Effector memory CD4-positive, alpha-beta T cell (primary cell): ENCODE measurements around the gene PPA1.
"Not testable (repeated sequence)": the region's sequence is repeated elsewhere in the genome, so short reads cannot be mapped to it uniquely, and the experiment has no call there.

Experiments used
- DNase-seq, 3 donors: peaks; one replicate each; pipeline ENCODE4 v3.0.0-alpha.2; 2020
- H3K27ac ChIP-seq: 2 replicates; pipeline ENCODE4 v1.7.0; 2013; ENCODE audit warnings: mild to moderate bottlenecking, low read length, moderate library complexity; ENCODE audit not compliant: insufficient read depth, poor library complexity, severe bottlenecking
- H3K27me3 ChIP-seq: replicated peaks from 2 replicates; pipeline ENCODE4 v1.7.0; 2013; ENCODE audit warnings: mild to moderate bottlenecking, low read length; ENCODE audit not compliant: insufficient read depth, control insufficient read depth, poor library complexity, severe bottlenecking
- H3K36me3 ChIP-seq: 2 replicates; pipeline ENCODE4 v1.7.0; 2013; ENCODE audit warnings: mild to moderate bottlenecking, low read length, moderate library complexity; ENCODE audit not compliant: control insufficient read depth, insufficient read depth
- H3K4me1 ChIP-seq: 2 replicates; pipeline ENCODE4 v1.7.0; 2013; ENCODE audit warnings: low read length, mild to moderate bottlenecking; ENCODE audit not compliant: control insufficient read depth, insufficient read depth, poor library complexity, severe bottlenecking
- H3K4me3 ChIP-seq: 2 replicates; pipeline ENCODE4 v1.7.0; 2013; ENCODE audit warnings: low read length, low read depth, mild to moderate bottlenecking; ENCODE audit not compliant: insufficient read depth, poor library complexity, severe bottlenecking
- H3K9me3 ChIP-seq: 2 replicates; pipeline ENCODE4 v1.7.0; 2013; ENCODE audit warnings: mild to moderate bottlenecking, low read length, moderate library complexity; ENCODE audit not compliant: control insufficient read depth

PPA1 gene

GRCh38 chr10:70162151-70162891, 70.9 kb downstream of the PPA1 start:
- peaks cover 24% of the 10 kb centered on the region for H3K4me1 ChIP-seq
- H3K4me3 ChIP-seq, result no peak overlapping the region

GRCh38 chr10:70160798-70161197, 72.4 kb downstream of the PPA1 start:
- Histone ChIP-seq H3K9me3 (no peaks in the 10 kb centered on the region), H3K4me3 (no peak overlapping the region), H3K36me3 (peaks cover 51% of the 10 kb centered on the region), H3K27me3 (no peaks in the 10 kb centered on the region), H3K27ac (no peak overlapping the region), H3K4me1 (peaks cover 21% of the 10 kb centered on the region)
- no peak for DNase-seq

More at GRCh38 chr10:70162151-70162891, 70.9 kb downstream of the PPA1 start:
- Histone ChIP-seq H3K27ac (peak overlapping the region; percentile 16), H3K9me3 (no peaks in the 10 kb centered on the region), H3K36me3 (peaks cover 42% of the 10 kb centered on the region), H3K27me3 (no peaks in the 10 kb centered on the region)
- no peak for DNase-seq

GRCh38 chr10:70159366-70159765, 73.9 kb downstream of the PPA1 start:
- peaks cover 18% of the 10 kb centered on the region for H3K4me1 ChIP-seq
- H3K27ac ChIP-seq, DNase-seq, H3K4me3 ChIP-seq, H3K27me3 ChIP-seq, H3K9me3 ChIP-seq: not testable (repeated sequence)
- peaks cover 58% of the 10 kb centered on the region for H3K36me3 ChIP-seq

- DNase-seq, result no peak
- no peaks in the 10 kb centered on the region for H3K27me3 ChIP-seq
- peaks cover 6% of the 10 kb centered on the region for H3K4me1 ChIP-seq
- H3K27ac ChIP-seq, result no peak overlapping the region
- H3K4me3 ChIP-seq, result no peak overlapping the region
- peaks cover 67% of the 10 kb centered on the region for H3K36me3 ChIP-seq
- no peaks in the 10 kb centered on the region for H3K9me3 ChIP-seq
Observed at GRCh38 chr10:70158113-70158512, 75.1 kb downstream of the PPA1 start.

- H3K4me1 ChIP-seq, result no peaks in the 10 kb centered on the region
- no peak overlapping the region for H3K27ac ChIP-seq
- no peak for DNase-seq
- H3K9me3 ChIP-seq, result no peaks in the 10 kb centered on the region
- peaks cover 69% of the 10 kb centered on the region for H3K36me3 ChIP-seq
- no peak overlapping the region for H3K4me3 ChIP-seq
- no peaks in the 10 kb centered on the region for H3K27me3 ChIP-seq
Observed at GRCh38 chr10:70155255-70155838, 77.9 kb downstream of the PPA1 start.
